ENCODE measurements around the gene CRKL. TPM values are rescaled to one million over a fixed set of nuclear protein-coding genes. Genes with fewer than 3 reads are reported as not detected.
A peak's percentile ranks its signal among the peaks of the same experiment; 100 is the strongest.

Gene CRKL
- total RNA-seq, 1 donor from 2014 or later = 59.5 TPM

GRCh38 chr22:20919718-20920117 is 2.5 kb downstream of the CRKL start:
- H3K27me3 Mint-ChIP-seq (ENCODE audit: low read depth, unreplicated experiment) = no peaks in the 10 kb centered on the region
- Histone ChIP-seq H3K27ac (ENCODE audit: low read depth, low read length) (no peak overlapping the region), H2AFZ (ENCODE audit: low read depth, low read length) (no peak overlapping the region), H4K20me1 (ENCODE audit: insufficient read depth, low read length) (peaks cover 65% of the 10 kb centered on the region), H3K27me3 (ENCODE audit: insufficient read depth, low read length) (no peaks in the 10 kb centered on the region), H3K4me2 (ENCODE audit: low read length) (peak overlapping the region; percentile 88), H3K9ac (ENCODE audit: low read length) (peak overlapping the region; percentile 86), H3K36me3 (ENCODE audit: insufficient read depth, low read length) (no peaks in the 10 kb centered on the region), H3K4me1 (ENCODE audit: insufficient read depth, low read length) (peaks cover 15% of the 10 kb centered on the region), H3K4me3 (ENCODE audit: insufficient read depth, low read depth, low read length) (peak overlapping the region; percentile 87), H3K9me3 (ENCODE audit: insufficient read depth, low read depth, low read length) (no peaks in the 10 kb centered on the region), H3K79me2 (ENCODE audit: insufficient read depth, low read length) (peaks cover 75% of the 10 kb centered on the region)
- H3K4me1 Mint-ChIP-seq (ENCODE audit: low read depth, unreplicated experiment) = peaks cover 18% of the 10 kb centered on the region
- H3K27ac Mint-ChIP-seq (ENCODE audit: unreplicated experiment) = no peak overlapping the region
- TF ChIP-seq EZH2 (IDR thresholded peaks at IDR 0.05; ENCODE audit: insufficient read depth, low read length) (no peak), CTCF (IDR thresholded peaks at IDR 0.05; ENCODE audit: insufficient read depth, low read depth, low read length) (no peak)
- no peak for FAIRE-seq
- H3K36me3 Mint-ChIP-seq (ENCODE audit: low read depth, unreplicated experiment) = peaks cover 2% of the 10 kb centered on the region
- H3K9me3 Mint-ChIP-seq (ENCODE audit: unreplicated experiment) = no peaks in the 10 kb centered on the region
- peak overlapping the region; percentile 97 for H3K4me3 Mint-ChIP-seq (ENCODE audit: unreplicated experiment)
- DNase-seq (ENCODE audit: low read depth) = peak; percentile 19

GRCh38 chr22:20920881-20921203 is 3.6 kb downstream of the CRKL start:
- H4K20me1 ChIP-seq (ENCODE audit: insufficient read depth, low read length) = peaks cover 77% of the 10 kb centered on the region
- no peak for FAIRE-seq
- peaks cover 86% of the 10 kb centered on the region for H3K79me2 ChIP-seq (ENCODE audit: insufficient read depth, low read length)

More at GRCh38 chr22:20920881-20921203, 3.6 kb downstream of the CRKL start:
- Histone ChIP-seq H3K36me3 (ENCODE audit: insufficient read depth, low read length) (peaks cover 4% of the 10 kb centered on the region), H3K9me3 (ENCODE audit: insufficient read depth, low read depth, low read length) (no peaks in the 10 kb centered on the region), H3K4me1 (ENCODE audit: insufficient read depth, low read length) (peaks cover 15% of the 10 kb centered on the region), H3K27me3 (ENCODE audit: insufficient read depth, low read length) (no peaks in the 10 kb centered on the region), H3K27ac (ENCODE audit: low read depth, low read length) (no peak overlapping the region), H3K9ac (ENCODE audit: low read length) (peak overlapping the region; percentile 86), H2AFZ (ENCODE audit: low read depth, low read length) (no peak overlapping the region), H3K4me3 (ENCODE audit: insufficient read depth, low read depth, low read length) (peak overlapping the region; percentile 87), H3K4me2 (ENCODE audit: low read length) (peak overlapping the region; percentile 88)
- H3K4me1 Mint-ChIP-seq (ENCODE audit: low read depth, unreplicated experiment) = peaks cover 18% of the 10 kb centered on the region
- TF ChIP-seq EZH2 (IDR thresholded peaks at IDR 0.05; ENCODE audit: insufficient read depth, low read length) = no peak
- no peak for TF ChIP-seq CTCF (IDR thresholded peaks at IDR 0.05; ENCODE audit: insufficient read depth, low read depth, low read length)
- H3K4me3 Mint-ChIP-seq (ENCODE audit: unreplicated experiment) = peak overlapping the region; percentile 97
- H3K36me3 Mint-ChIP-seq (ENCODE audit: low read depth, unreplicated experiment) = peaks cover 2% of the 10 kb centered on the region
- DNase-seq (ENCODE audit: low read depth) = no peak
- H3K9me3 Mint-ChIP-seq (ENCODE audit: unreplicated experiment) = no peaks in the 10 kb centered on the region
- H3K27ac Mint-ChIP-seq (ENCODE audit: unreplicated experiment) = no peak overlapping the region
- H3K27me3 Mint-ChIP-seq (ENCODE audit: low read depth, unreplicated experiment) = no peaks in the 10 kb centered on the region

All from astrocyte (in vitro differentiated cells and primary cell).